ENCODE measurements around the gene C3. TPM values are rescaled to one million over a fixed set of nuclear protein-coding genes. Genes with fewer than 3 reads are reported as not detected.

The C3 gene
- total RNA-seq, 1 donor: 14.1 TPM

- Histone ChIP-seq H3K36me3 (ENCODE audit: insufficient read depth, low read length) (no peaks in the 10 kb centered on the region), H3K27ac (ENCODE audit: low read depth, low read length) (no peak overlapping the region), H3K4me1 (ENCODE audit: insufficient read depth, low read length) (no peaks in the 10 kb centered on the region), H3K9me3 (ENCODE audit: low read depth, low read length) (no peaks in the 10 kb centered on the region), H2AFZ (ENCODE audit: low read length) (no peak overlapping the region), H3K4me2 (ENCODE audit: insufficient read depth, low read length) (no peak overlapping the region), H3K4me3 (ENCODE audit: insufficient read depth, low read length) (no peak overlapping the region), H4K20me1 (ENCODE audit: insufficient read depth, low read length) (no peaks in the 10 kb centered on the region), H3K79me2 (ENCODE audit: insufficient read depth, low read length) (no peaks in the 10 kb centered on the region), H3K27me3 (ENCODE audit: insufficient read depth, low read length) (peaks cover 3% of the 10 kb centered on the region)
- TF ChIP-seq CTCF (IDR thresholded peaks at IDR 0.05; ENCODE audit: extremely low read depth, low read depth, low read length): no peak
- DNase-seq (ENCODE audit: insufficient read length, low spot score, missing footprints): no peak
Measured at GRCh38 chr19:6693681-6694080, 26.8 kb downstream of the C3 start.

- H3K27me3 ChIP-seq (ENCODE audit: insufficient read depth, low read length): peaks cover 3% of the 10 kb centered on the region
- H2AFZ ChIP-seq (ENCODE audit: low read length): no peak overlapping the region
- DNase-seq (ENCODE audit: insufficient read length, low spot score, missing footprints): no peak
- no peaks in the 10 kb centered on the region for H3K79me2 ChIP-seq (ENCODE audit: insufficient read depth, low read length)
- no peak for TF ChIP-seq CTCF (IDR thresholded peaks at IDR 0.05; ENCODE audit: extremely low read depth, low read depth, low read length)
- H3K4me1 ChIP-seq (ENCODE audit: insufficient read depth, low read length): no peaks in the 10 kb centered on the region
- H3K4me2 ChIP-seq (ENCODE audit: insufficient read depth, low read length): no peak overlapping the region
- H4K20me1 ChIP-seq (ENCODE audit: insufficient read depth, low read length): no peaks in the 10 kb centered on the region
- no peaks in the 10 kb centered on the region for H3K9me3 ChIP-seq (ENCODE audit: low read depth, low read length)
- no peak overlapping the region for H3K27ac ChIP-seq (ENCODE audit: low read depth, low read length)
- H3K36me3 ChIP-seq (ENCODE audit: insufficient read depth, low read length): no peaks in the 10 kb centered on the region
- no peak overlapping the region for H3K4me3 ChIP-seq (ENCODE audit: insufficient read depth, low read length)
Measured at GRCh38 chr19:6693056-6693471, 27.4 kb downstream of the C3 start.

GRCh38 chr19:6692027-6692426 lies 28.4 kb downstream of the C3 start:
- no peak for TF ChIP-seq CTCF (IDR thresholded peaks at IDR 0.05; ENCODE audit: extremely low read depth, low read depth, low read length)
- Histone ChIP-seq H3K36me3 (ENCODE audit: insufficient read depth, low read length) (no peaks in the 10 kb centered on the region), H3K79me2 (ENCODE audit: insufficient read depth, low read length) (no peaks in the 10 kb centered on the region), H3K9me3 (ENCODE audit: low read depth, low read length) (no peaks in the 10 kb centered on the region), H3K4me3 (ENCODE audit: insufficient read depth, low read length) (no peak overlapping the region), H3K4me2 (ENCODE audit: insufficient read depth, low read length) (no peak overlapping the region), H2AFZ (ENCODE audit: low read length) (no peak overlapping the region), H3K27ac (ENCODE audit: low read depth, low read length) (no peak overlapping the region), H3K4me1 (ENCODE audit: insufficient read depth, low read length) (no peaks in the 10 kb centered on the region), H4K20me1 (ENCODE audit: insufficient read depth, low read length) (no peaks in the 10 kb centered on the region), H3K27me3 (ENCODE audit: insufficient read depth, low read length) (peaks cover 3% of the 10 kb centered on the region)
- no peak for DNase-seq (ENCODE audit: insufficient read length, low spot score, missing footprints)

- H3K4me3 ChIP-seq (ENCODE audit: insufficient read depth, low read length): no peak overlapping the region
- peaks cover 3% of the 10 kb centered on the region for H3K27me3 ChIP-seq (ENCODE audit: insufficient read depth, low read length)
- H3K9me3 ChIP-seq (ENCODE audit: low read depth, low read length): no peaks in the 10 kb centered on the region
- H2AFZ ChIP-seq (ENCODE audit: low read length): no peak overlapping the region
- no peaks in the 10 kb centered on the region for H3K79me2 ChIP-seq (ENCODE audit: insufficient read depth, low read length)
- H3K36me3 ChIP-seq (ENCODE audit: insufficient read depth, low read length): no peaks in the 10 kb centered on the region
- H4K20me1 ChIP-seq (ENCODE audit: insufficient read depth, low read length): no peaks in the 10 kb centered on the region
- H3K4me1 ChIP-seq (ENCODE audit: insufficient read depth, low read length): no peaks in the 10 kb centered on the region
- H3K4me2 ChIP-seq (ENCODE audit: insufficient read depth, low read length): no peak overlapping the region
- no peak overlapping the region for H3K27ac ChIP-seq (ENCODE audit: low read depth, low read length)
- no peak for DNase-seq (ENCODE audit: insufficient read length, low spot score, missing footprints)
- no peak for TF ChIP-seq CTCF (IDR thresholded peaks at IDR 0.05; ENCODE audit: extremely low read depth, low read depth, low read length)
Measured at GRCh38 chr19:6691342-6691741, 29.1 kb downstream of the C3 start.
